Measurements from ENCODE around the gene RANBP10.
A peak's percentile ranks its signal among the peaks of the same experiment; 100 is the strongest.

RANBP10 gene

GRCh38 chr16:67731753-67732095, 74.6 kb downstream of the RANBP10 start:
- Mint-ChIP-seq H3K27me3 (ENCODE audit: low read depth) (no peaks in the 10 kb centered on the region), H3K4me3 (no peak overlapping the region), H3K36me3 (ENCODE audit: low read depth) (peaks cover 21% of the 10 kb centered on the region), H3K27ac (no peak overlapping the region), H3K4me1 (ENCODE audit: low read depth) (no peaks in the 10 kb centered on the region), H3K9me3 (no peaks in the 10 kb centered on the region)
- no peak for DNase-seq (ENCODE audit: low spot score)

GRCh38 chr16:67731071-67731752, 75.1 kb downstream of the RANBP10 start:
- no peaks in the 10 kb centered on the region for H3K4me1 Mint-ChIP-seq (ENCODE audit: low read depth)
- H3K4me3 Mint-ChIP-seq: no peak overlapping the region
- no peak for DNase-seq (ENCODE audit: low spot score)
- peaks cover 21% of the 10 kb centered on the region for H3K36me3 Mint-ChIP-seq (ENCODE audit: low read depth)
- no peaks in the 10 kb centered on the region for H3K27me3 Mint-ChIP-seq (ENCODE audit: low read depth)
- peak overlapping the region; percentile 38 for H3K27ac Mint-ChIP-seq
- no peaks in the 10 kb centered on the region for H3K9me3 Mint-ChIP-seq

- Mint-ChIP-seq H3K36me3 (ENCODE audit: low read depth) (peaks cover 24% of the 10 kb centered on the region), H3K27me3 (ENCODE audit: low read depth) (no peaks in the 10 kb centered on the region), H3K4me1 (ENCODE audit: low read depth) (no peaks in the 10 kb centered on the region)
Measured at GRCh38 chr16:67730326-67730725, 76.0 kb downstream of the RANBP10 start.

GRCh38 chr16:67729636-67730248, 76.6 kb downstream of the RANBP10 start:
- DNase-seq (ENCODE audit: low spot score): no peak
- Mint-ChIP-seq H3K27me3 (ENCODE audit: low read depth) (no peaks in the 10 kb centered on the region), H3K9me3 (no peaks in the 10 kb centered on the region), H3K27ac (no peak overlapping the region), H3K4me3 (no peak overlapping the region), H3K4me1 (ENCODE audit: low read depth) (no peaks in the 10 kb centered on the region), H3K36me3 (ENCODE audit: low read depth) (peaks cover 29% of the 10 kb centered on the region)

More at GRCh38 chr16:67730326-67730725, 76.0 kb downstream of the RANBP10 start:
- Mint-ChIP-seq H3K4me3 (no peak overlapping the region), H3K27ac (no peak overlapping the region), H3K9me3 (no peaks in the 10 kb centered on the region)
- no peak for DNase-seq (ENCODE audit: low spot score)

GRCh38 chr16:67727521-67728485, 78.6 kb downstream of the RANBP10 start:
- H3K36me3 Mint-ChIP-seq (ENCODE audit: low read depth): peaks cover 27% of the 10 kb centered on the region
- no peaks in the 10 kb centered on the region for H3K27me3 Mint-ChIP-seq (ENCODE audit: low read depth)
- H3K9me3 Mint-ChIP-seq: no peaks in the 10 kb centered on the region
- no peak overlapping the region for H3K27ac Mint-ChIP-seq
- no peak for DNase-seq (ENCODE audit: low spot score)
- H3K4me3 Mint-ChIP-seq: no peak overlapping the region
- H3K4me1 Mint-ChIP-seq (ENCODE audit: low read depth): no peaks in the 10 kb centered on the region

GRCh38 chr16:67726106-67727034, 80.0 kb downstream of the RANBP10 start:
- Mint-ChIP-seq H3K27ac (no peak overlapping the region), H3K9me3 (no peaks in the 10 kb centered on the region), H3K4me1 (ENCODE audit: low read depth) (no peaks in the 10 kb centered on the region), H3K36me3 (ENCODE audit: low read depth) (peaks cover 24% of the 10 kb centered on the region), H3K27me3 (ENCODE audit: low read depth) (no peaks in the 10 kb centered on the region), H3K4me3 (no peak overlapping the region)
- DNase-seq (ENCODE audit: low spot score): no peak

GRCh38 chr16:67723911-67724305, 82.5 kb downstream of the RANBP10 start:
- Mint-ChIP-seq H3K4me1 (ENCODE audit: low read depth) (peaks cover 12% of the 10 kb centered on the region), H3K4me3 (no peak overlapping the region), H3K27ac (no peak overlapping the region), H3K27me3 (ENCODE audit: low read depth) (no peaks in the 10 kb centered on the region), H3K36me3 (ENCODE audit: low read depth) (peaks cover 13% of the 10 kb centered on the region), H3K9me3 (no peaks in the 10 kb centered on the region)
- no peak for DNase-seq (ENCODE audit: low spot score)

GRCh38 chr16:67723151-67723910, 83.0 kb downstream of the RANBP10 start:
- peaks cover 14% of the 10 kb centered on the region for H3K4me1 Mint-ChIP-seq (ENCODE audit: low read depth)
- no peaks in the 10 kb centered on the region for H3K27me3 Mint-ChIP-seq (ENCODE audit: low read depth)
- H3K4me3 Mint-ChIP-seq: no peak overlapping the region
- H3K9me3 Mint-ChIP-seq: no peaks in the 10 kb centered on the region
- peaks cover 11% of the 10 kb centered on the region for H3K36me3 Mint-ChIP-seq (ENCODE audit: low read depth)
- H3K27ac Mint-ChIP-seq: no peak overlapping the region
- DNase-seq (ENCODE audit: low spot score): no peak

GRCh38 chr16:67720236-67720635, 86.1 kb downstream of the RANBP10 start:
- Mint-ChIP-seq H3K27ac (peak overlapping the region; percentile 97), H3K9me3 (no peaks in the 10 kb centered on the region), H3K36me3 (ENCODE audit: low read depth) (peaks cover 11% of the 10 kb centered on the region), H3K4me1 (ENCODE audit: low read depth) (peaks cover 28% of the 10 kb centered on the region), H3K4me3 (peak overlapping the region; percentile 98), H3K27me3 (ENCODE audit: low read depth) (no peaks in the 10 kb centered on the region)
- DNase-seq (ENCODE audit: low spot score): no peak

- Mint-ChIP-seq H3K27ac (peak overlapping the region; percentile 97), H3K4me1 (ENCODE audit: low read depth) (peaks cover 28% of the 10 kb centered on the region), H3K36me3 (ENCODE audit: low read depth) (peaks cover 7% of the 10 kb centered on the region), H3K9me3 (no peaks in the 10 kb centered on the region), H3K4me3 (peak overlapping the region; percentile 98), H3K27me3 (ENCODE audit: low read depth) (no peaks in the 10 kb centered on the region)
- DNase-seq (ENCODE audit: low spot score): peak; percentile 6
Measured at GRCh38 chr16:67719778-67720144, 86.6 kb downstream of the RANBP10 start.

GRCh38 chr16:67719048-67719777, 87.1 kb downstream of the RANBP10 start, which contains the start of gene GFOD2:
GFOD2 (minus strand) TSS chr16:67719316; CDS start chr16:67685715, 33,601 bp downstream.
- no peaks in the 10 kb centered on the region for H3K9me3 Mint-ChIP-seq
- H3K27ac Mint-ChIP-seq: peak within 1 kb of the TSS; percentile 97
- peak; percentile 96 for DNase-seq (ENCODE audit: low spot score)
- H3K4me1 Mint-ChIP-seq (ENCODE audit: low read depth): peaks cover 28% of the 10 kb centered on the region
- peaks cover 6% of the 10 kb centered on the region for H3K36me3 Mint-ChIP-seq (ENCODE audit: low read depth)
- no peaks in the 10 kb centered on the region for H3K27me3 Mint-ChIP-seq (ENCODE audit: low read depth)
- peak within 1 kb of the TSS; percentile 98 for H3K4me3 Mint-ChIP-seq

- peak; percentile 6 for DNase-seq (ENCODE audit: low spot score)
- H3K4me3 Mint-ChIP-seq: peak overlapping the region; percentile 98
- H3K9me3 Mint-ChIP-seq: no peaks in the 10 kb centered on the region
- H3K27ac Mint-ChIP-seq: peak overlapping the region; percentile 46
- no peaks in the 10 kb centered on the region for H3K27me3 Mint-ChIP-seq (ENCODE audit: low read depth)
- H3K4me1 Mint-ChIP-seq (ENCODE audit: low read depth): peaks cover 28% of the 10 kb centered on the region
- H3K36me3 Mint-ChIP-seq (ENCODE audit: low read depth): peaks cover 6% of the 10 kb centered on the region
Measured at GRCh38 chr16:67718668-67719047, 87.7 kb downstream of the RANBP10 start.
